Lower lobe of right lung (tissue), 2 donors: ENCODE results near the gene PYM1. TPM values are rescaled to one million over a fixed set of nuclear protein-coding genes. Genes with fewer than 3 reads are reported as not detected.
A peak's percentile ranks its signal among the peaks of the same experiment; 100 is the strongest.

Source experiments
- ATAC-seq, 2 donors: fragments of 200-7000 bp; cut with Tn5 transposase; one replicate each; pipeline ENCODE4 v1.9.1; 2020 to 2022; ENCODE audit warnings: mild to moderate bottlenecking in 2 of 2, moderate library complexity in 2 of 2
- DNase-seq: peaks from one replicate; pipeline ENCODE4 v3.0.0-alpha.2; 2020
- H3K27ac ChIP-seq: fragments of 200-600 bp; one replicate; pipeline ENCODE4 v1.8.0; 2022
- H3K27me3 ChIP-seq: fragments of 200-600 bp; one replicate; pipeline ENCODE4 v1.8.0; 2022; ENCODE audit warnings: low read depth
- H3K36me3 ChIP-seq: fragments of 200-600 bp; one replicate; pipeline ENCODE4 v1.8.0; 2022; ENCODE audit warnings: mild to moderate bottlenecking
- H3K4me1 ChIP-seq: fragments of 200-600 bp; one replicate; pipeline ENCODE4 v1.8.0; 2022
- H3K4me3 ChIP-seq: fragments of 200-600 bp; one replicate; pipeline ENCODE4 v1.8.0; 2022; ENCODE audit warnings: mild to moderate bottlenecking
- H3K9me3 ChIP-seq: fragments of 200-600 bp; one replicate; pipeline ENCODE4 v1.8.0; 2022
- intact Hi-C: fragments of 100-400 bp; cut with DNase I; formaldehyde crosslinking; loops from one replicate; pipeline ENCODE4 v1.11.0; 2022
- total RNA-seq: library from RNA; stranded (reverse); fragmentation: NEBNext Ultra II Directional; extraction: Animal tissue kit (Norgen Biotek cat#: 25700); gene quantifications from one replicate; pipeline ENCODE4 v1.2.1, GENCODE V29; 2021
- TF ChIP-seq, protein P1 (sequence below): fragments of 200-600 bp; IDR thresholded peaks from one replicate; pipeline ENCODE4 v1.8.0; 2022; ENCODE audit warnings: antibody characterized with exemption, mild to moderate bottlenecking
- donor health status: DM: no; HTN: yes; CAD: no; lungs with severe emphysema.

PYM1 gene
- total RNA-seq, 1 donor from 2014 or later, result 28.9 TPM

DNA sequence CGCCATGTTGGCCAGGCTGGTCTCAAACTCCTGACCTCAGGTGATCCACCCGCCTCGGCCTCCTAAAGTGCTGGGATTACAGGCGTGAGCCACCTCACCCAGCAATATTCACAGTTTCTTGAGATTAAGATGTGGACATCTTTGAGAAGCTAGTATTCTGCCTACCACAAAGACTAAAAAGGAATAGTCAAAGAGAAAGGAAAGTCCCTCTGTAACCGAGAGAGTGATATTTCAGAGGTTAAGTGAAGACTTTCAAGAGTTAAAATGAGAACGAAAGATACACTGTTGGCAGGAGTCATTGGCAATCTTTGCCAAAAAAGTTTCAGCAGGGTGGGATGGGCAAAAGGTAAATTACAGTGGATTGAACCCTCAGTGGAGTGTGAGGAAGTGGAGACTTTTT, 18.9 kb upstream of the PYM1 start:
- no peak overlapping the region for H3K4me3 ChIP-seq
- no peaks in the 10 kb centered on the region for H3K27me3 ChIP-seq
- intact Hi-C loops, result no loop called here
- H3K27ac ChIP-seq, result no peak overlapping the region
- no peaks in the 10 kb centered on the region for H3K4me1 ChIP-seq
- DNase-seq (no peak), ATAC-seq (no peak)
- H3K9me3 ChIP-seq, result no peaks in the 10 kb centered on the region
- H3K36me3 ChIP-seq, result peaks cover 65% of the 10 kb centered on the region
- TF ChIP-seq, protein P1, sequence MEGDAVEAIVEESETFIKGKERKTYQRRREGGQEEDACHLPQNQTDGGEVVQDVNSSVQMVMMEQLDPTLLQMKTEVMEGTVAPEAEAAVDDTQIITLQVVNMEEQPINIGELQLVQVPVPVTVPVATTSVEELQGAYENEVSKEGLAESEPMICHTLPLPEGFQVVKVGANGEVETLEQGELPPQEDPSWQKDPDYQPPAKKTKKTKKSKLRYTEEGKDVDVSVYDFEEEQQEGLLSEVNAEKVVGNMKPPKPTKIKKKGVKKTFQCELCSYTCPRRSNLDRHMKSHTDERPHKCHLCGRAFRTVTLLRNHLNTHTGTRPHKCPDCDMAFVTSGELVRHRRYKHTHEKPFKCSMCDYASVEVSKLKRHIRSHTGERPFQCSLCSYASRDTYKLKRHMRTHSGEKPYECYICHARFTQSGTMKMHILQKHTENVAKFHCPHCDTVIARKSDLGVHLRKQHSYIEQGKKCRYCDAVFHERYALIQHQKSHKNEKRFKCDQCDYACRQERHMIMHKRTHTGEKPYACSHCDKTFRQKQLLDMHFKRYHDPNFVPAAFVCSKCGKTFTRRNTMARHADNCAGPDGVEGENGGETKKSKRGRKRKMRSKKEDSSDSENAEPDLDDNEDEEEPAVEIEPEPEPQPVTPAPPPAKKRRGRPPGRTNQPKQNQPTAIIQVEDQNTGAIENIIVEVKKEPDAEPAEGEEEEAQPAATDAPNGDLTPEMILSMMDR, result no peak

DNA sequence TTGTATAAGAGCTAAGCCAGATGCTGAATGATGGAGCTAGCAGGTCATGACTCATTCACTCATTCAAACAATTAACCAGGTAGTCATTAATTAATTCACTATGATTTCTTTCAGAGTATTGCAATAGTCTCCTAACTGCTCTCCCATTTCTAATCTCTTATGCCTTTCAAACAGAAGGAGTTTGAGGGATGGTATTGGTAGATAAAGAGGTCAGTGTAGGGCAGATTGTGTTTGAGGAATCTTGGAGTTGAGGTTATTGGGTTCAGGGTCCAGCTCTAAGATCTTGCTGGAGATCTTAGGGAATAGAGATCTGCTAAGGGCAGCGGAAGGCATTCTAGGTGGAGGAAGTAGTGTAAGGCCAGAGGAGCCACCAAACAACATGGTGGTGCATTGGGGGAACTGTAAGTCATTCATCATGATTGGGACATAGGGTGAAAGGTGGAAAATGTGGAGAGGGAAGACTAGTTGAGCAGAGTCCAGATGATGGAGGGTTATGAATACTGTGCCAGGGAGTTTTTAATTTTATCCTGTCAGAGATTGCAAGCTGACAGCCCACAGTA, 15.0 kb upstream of the PYM1 start:
- ATAC-seq, result no peak
- Histone ChIP-seq H3K9me3 (no peaks in the 10 kb centered on the region), H3K27me3 (no peaks in the 10 kb centered on the region), H3K4me3 (no peak overlapping the region), H3K27ac (no peak overlapping the region), H3K36me3 (peaks cover 72% of the 10 kb centered on the region), H3K4me1 (peaks cover 9% of the 10 kb centered on the region)
- intact Hi-C loops, result no loop called here
- TF ChIP-seq, protein P1, result no peak
- no peak for DNase-seq

DNA sequence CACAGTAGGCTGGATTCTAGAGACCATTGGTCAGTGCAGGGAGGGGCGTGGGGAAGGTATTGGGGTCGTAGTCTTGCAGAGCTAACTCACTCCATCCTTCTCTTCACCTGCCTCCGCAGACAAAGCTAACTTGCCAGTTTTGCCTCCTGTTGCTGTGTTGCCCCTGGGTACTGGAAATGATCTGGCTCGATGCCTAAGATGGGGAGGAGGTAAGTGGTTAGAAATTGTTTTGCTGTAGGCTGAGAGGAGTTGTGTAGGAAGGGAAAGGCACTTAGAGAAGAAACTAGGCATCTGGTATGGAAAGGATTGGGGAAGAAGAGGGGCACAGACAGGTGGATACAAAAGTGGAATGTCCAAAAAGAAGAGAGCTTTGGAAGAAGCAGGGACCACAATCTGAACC, 14.4 kb upstream of the PYM1 start:
- intact Hi-C loops, result no loop called here
- Histone ChIP-seq H3K4me3 (no peak overlapping the region), H3K27ac (no peak overlapping the region), H3K27me3 (no peaks in the 10 kb centered on the region), H3K9me3 (no peaks in the 10 kb centered on the region), H3K36me3 (peaks cover 74% of the 10 kb centered on the region), H3K4me1 (peaks cover 9% of the 10 kb centered on the region)
- no peak for ATAC-seq
- no peak for DNase-seq
- TF ChIP-seq, protein P1, result no peak

- intact Hi-C loops, result no loop called here
- TF ChIP-seq, protein P1, result peak; percentile 94
- peak overlapping the region; percentile 26 for H3K27ac ChIP-seq
- peaks cover 13% of the 10 kb centered on the region for H3K4me1 ChIP-seq
- ATAC-seq, result peak; percentile 96 to 98
- no peaks in the 10 kb centered on the region for H3K27me3 ChIP-seq
- no peak overlapping the region for H3K4me3 ChIP-seq
- DNase-seq, result peak; percentile 86
- peaks cover 59% of the 10 kb centered on the region for H3K36me3 ChIP-seq
- H3K9me3 ChIP-seq, result no peaks in the 10 kb centered on the region
Measured at GRCh38 chr12:55940065-55940732, 12.5 kb upstream of the PYM1 start.

DNA sequence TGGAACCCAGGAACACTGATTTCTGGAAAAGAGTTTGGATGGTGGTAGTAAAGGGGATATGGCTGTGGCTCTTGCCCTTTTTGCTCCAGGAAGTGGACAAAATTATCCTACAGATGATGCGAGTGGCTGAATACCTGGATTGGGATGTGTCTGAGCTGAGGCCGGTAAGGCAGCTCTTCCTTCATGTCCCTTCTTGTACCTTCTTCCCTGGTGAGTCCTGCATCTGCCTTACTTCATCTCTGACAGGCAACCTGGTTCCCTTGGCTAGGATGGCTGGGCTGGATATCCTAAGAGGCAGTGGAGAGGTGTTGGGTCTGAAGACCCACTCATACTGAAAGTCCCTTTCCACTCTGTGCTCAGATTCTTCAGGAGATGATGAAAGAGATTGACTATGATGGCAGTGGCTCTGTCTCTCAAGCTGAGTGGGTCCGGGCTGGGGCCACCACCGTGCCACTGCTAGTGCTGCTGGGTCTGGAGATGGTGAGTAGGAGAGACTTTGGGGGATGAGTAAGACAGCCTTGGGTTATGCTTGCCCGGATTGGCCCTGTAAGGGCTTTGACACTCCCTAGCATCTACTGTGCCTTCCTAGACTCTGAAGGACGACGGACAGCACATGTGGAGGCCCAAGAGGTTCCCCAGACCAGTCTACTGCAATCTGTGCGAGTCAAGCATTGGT, 11.3 kb upstream of the PYM1 start:
- ATAC-seq (no peak), DNase-seq (no peak)
- H3K9me3 ChIP-seq, result no peaks in the 10 kb centered on the region
- H3K36me3 ChIP-seq, result peaks cover 48% of the 10 kb centered on the region
- no peak overlapping the region for H3K27ac ChIP-seq
- H3K4me3 ChIP-seq, result no peak overlapping the region
- peaks cover 16% of the 10 kb centered on the region for H3K4me1 ChIP-seq
- intact Hi-C loops, result loop anchor here (10.0 kb wide), 1 partner anchor 194 kb away; the partner anchor contains the start of gene GDF11
- no peaks in the 10 kb centered on the region for H3K27me3 ChIP-seq
- TF ChIP-seq, protein P1, result no peak
